ENCODE measurements around the gene ATP5PD. TPM values are rescaled to one million over a fixed set of nuclear protein-coding genes. Genes with fewer than 3 reads are reported as not detected.

ATP5PD gene
- total and polyA plus RNA-seq, 2 of the 13 experiments (the other 11 are each of a cell fraction or from before 2014, with no cell fraction given) = 158 to 428 TPM

DNA sequence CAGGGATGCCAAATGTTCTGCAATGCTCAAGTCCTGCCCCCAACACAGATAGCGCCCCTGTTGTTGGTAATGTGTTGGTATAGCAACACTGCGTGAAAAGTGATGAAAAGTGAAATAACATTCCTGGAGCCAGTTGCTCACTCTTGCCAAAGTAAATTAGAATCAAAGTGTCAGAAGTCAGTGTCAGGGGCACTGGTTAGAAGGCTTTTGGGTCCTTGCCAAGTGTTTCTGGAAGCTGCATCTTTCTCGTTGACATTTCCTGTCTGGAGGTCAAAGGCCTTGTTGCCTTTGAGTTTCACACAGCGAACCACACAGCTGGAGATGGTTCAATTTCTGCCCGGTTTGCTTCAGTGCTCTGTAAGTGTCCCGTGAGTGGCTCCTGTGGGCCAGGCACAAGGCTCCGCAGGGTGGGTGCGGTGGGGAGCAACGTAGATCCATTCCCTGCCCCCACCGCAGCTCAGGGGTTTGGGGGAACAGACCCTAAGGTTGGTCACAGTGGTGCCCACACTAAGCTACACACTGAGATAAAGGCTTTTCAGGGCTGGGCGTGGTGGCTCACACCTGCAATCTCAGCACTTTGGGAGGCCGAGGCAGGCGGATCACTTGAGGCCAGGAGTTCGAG is 37.4 kb upstream of the ATP5PD start (continued):
- TF ChIP-seq HMGXB3 (CRISPR knock-in tag; IDR thresholded peaks at IDR 0.05; ENCODE audit: borderline replicate concordance) (peak; percentile 70; the same call in 1 of the 2 replicates), ZNF335 (CRISPR knock-in tag; IDR thresholded peaks at IDR 0.05) (0 out of 2 replicates have a peak, but pooled peaks have one; percentile 60), TIGD3 (CRISPR knock-in tag; IDR thresholded peaks at IDR 0.05; ENCODE audit: borderline replicate concordance) (0 out of 2 replicates have a peak, but pooled peaks have one; percentile 61), ZNF75D (CRISPR knock-in tag; IDR thresholded peaks at IDR 0.05; ENCODE audit: borderline replicate concordance) (no peak), MEIS1 (CRISPR knock-in tag; IDR thresholded peaks at IDR 0.05; ENCODE audit: borderline replicate concordance) (peak; percentile 91; the same call in 1 of the 2 replicates), ZNF572 (CRISPR knock-in tag; IDR thresholded peaks at IDR 0.05) (no peak), ZFY (CRISPR knock-in tag; IDR thresholded peaks at IDR 0.05) (peak; percentile 39; the same call in 1 of the 2 replicates), ZNF619 (CRISPR knock-in tag; IDR thresholded peaks at IDR 0.05) (0 out of 2 replicates have a peak, but pooled peaks have one; percentile 58), HNRNPH1 (optimal IDR thresholded peaks at IDR 0.05; ENCODE audit: low read depth, low read length) (no peak), TBP (CRISPR knock-in tag; IDR thresholded peaks at IDR 0.05) (0 out of 2 replicates have a peak, but pooled peaks have one; percentile 41), ZNF552 (CRISPR knock-in tag; IDR thresholded peaks at IDR 0.05; ENCODE audit: borderline replicate concordance) (peak; percentile 76; the same call in 1 of the 2 replicates), ZNF496 (CRISPR knock-in tag; IDR thresholded peaks at IDR 0.05; ENCODE audit: insufficient replicate concordance) (no peak), HHEX (CRISPR knock-in tag; IDR thresholded peaks at IDR 0.05) (peak; percentile 78; the same call in 1 of the 2 replicates), ZZZ3 (CRISPR knock-in tag; IDR thresholded peaks at IDR 0.05; ENCODE audit: borderline replicate concordance) (no peak), HCFC1 (IDR thresholded peaks at IDR 0.05; ENCODE audit: low read depth, low read length) (no peak), CREBL2 (CRISPR knock-in tag; IDR thresholded peaks at IDR 0.05; ENCODE audit: borderline replicate concordance) (no peak), REL (CRISPR knock-in tag; conservative IDR thresholded peaks at IDR 0.05) (no peak), NFKB2 (CRISPR knock-in tag; IDR thresholded peaks at IDR 0.05; ENCODE audit: borderline replicate concordance) (no peak; the same call in 1 of the 2 replicates), HOXA7 (CRISPR knock-in tag; IDR thresholded peaks at IDR 0.05) (no peak), ZNF30 (CRISPR knock-in tag; IDR thresholded peaks at IDR 0.05) (no peak), ONECUT2 (CRISPR knock-in tag; IDR thresholded peaks at IDR 0.05) (peak; percentile 82)
- TF ChIP-seq, protein P1, sequence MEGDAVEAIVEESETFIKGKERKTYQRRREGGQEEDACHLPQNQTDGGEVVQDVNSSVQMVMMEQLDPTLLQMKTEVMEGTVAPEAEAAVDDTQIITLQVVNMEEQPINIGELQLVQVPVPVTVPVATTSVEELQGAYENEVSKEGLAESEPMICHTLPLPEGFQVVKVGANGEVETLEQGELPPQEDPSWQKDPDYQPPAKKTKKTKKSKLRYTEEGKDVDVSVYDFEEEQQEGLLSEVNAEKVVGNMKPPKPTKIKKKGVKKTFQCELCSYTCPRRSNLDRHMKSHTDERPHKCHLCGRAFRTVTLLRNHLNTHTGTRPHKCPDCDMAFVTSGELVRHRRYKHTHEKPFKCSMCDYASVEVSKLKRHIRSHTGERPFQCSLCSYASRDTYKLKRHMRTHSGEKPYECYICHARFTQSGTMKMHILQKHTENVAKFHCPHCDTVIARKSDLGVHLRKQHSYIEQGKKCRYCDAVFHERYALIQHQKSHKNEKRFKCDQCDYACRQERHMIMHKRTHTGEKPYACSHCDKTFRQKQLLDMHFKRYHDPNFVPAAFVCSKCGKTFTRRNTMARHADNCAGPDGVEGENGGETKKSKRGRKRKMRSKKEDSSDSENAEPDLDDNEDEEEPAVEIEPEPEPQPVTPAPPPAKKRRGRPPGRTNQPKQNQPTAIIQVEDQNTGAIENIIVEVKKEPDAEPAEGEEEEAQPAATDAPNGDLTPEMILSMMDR (CRISPR knock-in tag; IDR thresholded peaks at IDR 0.05) = no peak
